ENCODE measurements around the gene SCN9A.
"Not testable (repeated sequence)": the region's sequence is repeated elsewhere in the genome, so short reads cannot be mapped to it uniquely, and the experiment has no call there.

Gene SCN9A

DNA sequence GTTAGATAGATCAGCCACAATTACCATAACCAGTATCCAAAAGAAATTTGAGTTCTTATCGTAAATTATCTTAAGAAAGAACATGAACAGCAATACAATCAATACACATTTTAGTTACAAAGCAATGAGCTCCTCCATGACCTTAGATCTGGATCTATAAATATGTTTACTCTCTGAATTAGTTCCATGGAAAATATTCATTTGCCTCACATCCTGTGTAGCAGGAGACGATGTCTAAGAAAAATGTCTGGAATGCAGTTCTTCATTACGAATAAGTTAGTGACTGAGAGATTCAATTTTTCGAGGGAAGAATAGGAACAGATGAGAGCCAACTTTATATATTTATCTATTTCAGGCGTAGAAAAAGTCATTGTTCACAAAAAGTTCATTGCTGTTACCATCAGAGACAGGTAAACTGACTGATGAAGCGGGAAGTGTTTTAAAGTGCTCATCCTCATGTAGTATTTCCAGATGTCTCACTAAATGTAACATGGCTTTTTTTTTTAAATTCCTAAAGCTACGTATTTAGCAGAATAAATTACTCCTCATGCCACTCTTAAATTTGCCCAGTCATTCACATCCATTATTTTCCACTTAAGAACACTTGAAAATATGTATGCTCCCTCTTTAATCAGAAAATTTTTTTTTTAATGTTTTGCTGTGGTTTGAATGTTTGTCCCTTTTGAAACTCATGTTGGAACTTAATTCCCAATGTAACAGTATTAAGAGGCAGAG lies 141.5 kb downstream of the SCN9A start:
- Histone ChIP-seq H3K9ac (ENCODE audit: low read depth, low read length) (no peak overlapping the region), H3K4me3 (ENCODE audit: low read length) (no peak overlapping the region), H3K36me3 (ENCODE audit: insufficient read depth, low read depth, low read length) (no peaks in the 10 kb centered on the region), H3K27ac (ENCODE audit: low read length) (no peak overlapping the region), H3K9me3 (ENCODE audit: insufficient read depth, low read depth, low read length) (no peaks in the 10 kb centered on the region), H3K4me1 (ENCODE audit: insufficient read depth, low read length) (peaks cover 4% of the 10 kb centered on the region; the same call in 1 of the 2 replicates), H3K27me3 (ENCODE audit: insufficient read depth, low read length) (no peaks in the 10 kb centered on the region)

DNA sequence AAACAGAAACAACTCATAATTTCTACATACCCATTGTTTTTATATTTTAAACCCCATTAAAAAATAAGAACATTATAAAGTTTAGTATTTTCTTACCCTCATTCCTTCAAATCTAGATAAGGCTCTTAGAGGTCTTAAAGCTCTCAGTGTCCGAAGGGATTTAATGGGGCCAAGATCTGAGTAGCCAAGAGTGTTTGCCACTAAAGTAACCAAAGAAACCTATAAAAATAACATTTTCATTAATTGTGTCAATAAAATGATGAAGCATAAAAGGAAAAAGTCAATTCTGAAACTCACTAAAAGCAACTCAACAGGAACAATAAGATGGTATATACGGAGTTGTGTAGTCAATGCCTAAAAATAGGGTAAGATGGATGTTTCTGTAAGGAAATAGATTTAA lies 142.5 kb downstream of the SCN9A start:
- peaks cover 4% of the 10 kb centered on the region; the same call in 1 of the 2 replicates for H3K4me1 ChIP-seq (ENCODE audit: insufficient read depth, low read length)
- no peak overlapping the region for H3K9ac ChIP-seq (ENCODE audit: low read depth, low read length)

DNA sequence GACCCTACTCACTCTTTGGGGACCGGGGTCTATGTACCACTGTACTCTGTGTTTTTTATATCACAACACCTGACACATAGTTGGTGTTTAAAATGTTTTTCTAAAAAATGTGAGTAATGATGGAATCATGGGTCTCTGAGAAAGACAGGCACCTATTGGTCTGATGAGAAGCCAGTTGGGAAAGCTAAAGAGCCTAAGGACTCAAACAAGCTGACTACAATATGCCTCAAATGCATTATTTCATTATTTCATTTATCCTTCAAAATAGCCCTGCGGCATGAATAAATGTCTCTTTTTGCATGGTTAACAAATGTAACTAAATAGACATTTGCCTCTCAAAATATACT lies 145.0 kb downstream of the SCN9A start:
- peaks cover 4% of the 10 kb centered on the region; the same call in 1 of the 2 replicates for H3K4me1 ChIP-seq (ENCODE audit: insufficient read depth, low read length)
- no peak overlapping the region for H3K27ac ChIP-seq (ENCODE audit: low read length)
- H3K36me3 ChIP-seq (ENCODE audit: insufficient read depth, low read depth, low read length): no peaks in the 10 kb centered on the region
- H3K9ac ChIP-seq (ENCODE audit: low read depth, low read length): no peak overlapping the region
- H3K9me3 ChIP-seq (ENCODE audit: insufficient read depth, low read depth, low read length): no peaks in the 10 kb centered on the region
- H3K27me3 ChIP-seq (ENCODE audit: insufficient read depth, low read length): no peaks in the 10 kb centered on the region
- H3K4me3 ChIP-seq (ENCODE audit: low read length): no peak overlapping the region

More for the DNA sequence above, 142.5 kb downstream of the SCN9A start:
- no peak overlapping the region for H3K27ac ChIP-seq (ENCODE audit: low read length)
- H3K4me3 ChIP-seq (ENCODE audit: low read length): no peak overlapping the region
- no peaks in the 10 kb centered on the region for H3K9me3 ChIP-seq (ENCODE audit: insufficient read depth, low read depth, low read length)
- no peaks in the 10 kb centered on the region for H3K27me3 ChIP-seq (ENCODE audit: insufficient read depth, low read length)
- no peaks in the 10 kb centered on the region for H3K36me3 ChIP-seq (ENCODE audit: insufficient read depth, low read depth, low read length)

DNA sequence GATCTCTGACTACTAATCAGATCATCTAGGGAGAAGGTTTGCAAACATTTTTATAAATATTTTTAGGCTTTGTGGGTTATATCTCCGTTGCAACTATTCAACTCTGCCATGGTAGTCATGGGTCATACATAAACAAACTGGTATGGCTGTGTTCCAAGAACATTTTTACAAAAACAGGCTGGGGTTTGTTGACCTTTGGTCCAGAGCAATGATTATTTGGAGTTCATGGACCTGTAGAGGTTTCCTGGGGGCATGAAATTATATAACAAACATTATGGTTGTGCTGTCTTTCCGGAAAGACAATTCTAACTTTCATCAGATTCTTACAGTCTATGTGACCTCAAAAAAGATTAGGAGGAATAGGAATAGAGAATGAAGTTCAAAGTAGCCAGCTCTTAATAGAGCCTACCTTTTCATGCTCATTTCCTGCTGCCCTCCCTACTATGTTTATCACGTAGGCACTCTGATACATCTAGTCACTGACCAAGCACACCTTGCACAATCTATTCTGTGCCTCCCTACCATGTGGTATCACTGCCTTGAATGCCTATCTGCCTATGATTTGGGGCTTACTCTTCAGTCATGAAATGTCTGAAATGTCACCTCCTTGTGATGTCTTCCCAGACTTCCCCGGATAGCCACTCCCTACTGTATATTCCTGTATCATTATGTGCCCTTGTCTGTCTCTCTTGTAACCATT lies 145.6 kb downstream of the SCN9A start:
- peaks cover 4% of the 10 kb centered on the region; the same call in 1 of the 2 replicates for H3K4me1 ChIP-seq (ENCODE audit: insufficient read depth, low read length)
- H3K9me3 ChIP-seq (ENCODE audit: insufficient read depth, low read depth, low read length): no peaks in the 10 kb centered on the region
- H3K27ac ChIP-seq (ENCODE audit: low read length): no peak overlapping the region
- H3K27me3 ChIP-seq (ENCODE audit: insufficient read depth, low read length): no peaks in the 10 kb centered on the region
- H3K4me3 ChIP-seq (ENCODE audit: low read length): no peak overlapping the region
- no peaks in the 10 kb centered on the region for H3K36me3 ChIP-seq (ENCODE audit: insufficient read depth, low read depth, low read length)
- no peak overlapping the region for H3K9ac ChIP-seq (ENCODE audit: low read depth, low read length)

GRCh38 chr2:166229678-166230023 lies 146.1 kb downstream of the SCN9A start:
- Histone ChIP-seq H3K9me3 (ENCODE audit: insufficient read depth, low read depth, low read length) (no peaks in the 10 kb centered on the region), H3K4me1 (ENCODE audit: insufficient read depth, low read length) (peaks cover 4% of the 10 kb centered on the region; the same call in 1 of the 2 replicates), H3K4me3 (ENCODE audit: low read length) (no peak overlapping the region), H3K27me3 (ENCODE audit: insufficient read depth, low read length) (no peaks in the 10 kb centered on the region), H3K9ac (ENCODE audit: low read depth, low read length) (no peak overlapping the region), H3K36me3 (ENCODE audit: insufficient read depth, low read depth, low read length) (no peaks in the 10 kb centered on the region), H3K27ac (ENCODE audit: low read length) (no peak overlapping the region)

DNA sequence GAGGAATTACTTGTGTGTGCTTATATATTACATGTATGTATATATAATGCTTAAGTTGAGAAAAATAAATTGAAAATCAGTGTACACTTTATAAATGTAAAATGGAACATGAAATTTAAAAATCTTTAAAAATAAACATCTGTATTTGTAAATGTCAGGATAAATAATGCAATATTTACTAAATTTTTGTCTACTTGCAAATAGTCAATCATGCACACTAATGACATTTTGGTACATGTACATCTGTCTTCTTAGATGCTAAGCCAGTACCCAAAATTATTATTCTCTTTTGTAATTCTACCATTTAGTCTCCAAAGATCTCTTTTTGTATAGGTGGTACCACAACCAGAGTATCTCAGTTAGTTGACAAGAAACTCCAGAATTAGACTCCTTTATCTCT lies 151.5 kb downstream of the SCN9A start:
- Histone ChIP-seq H3K4me3 (ENCODE audit: low read length) (no peak overlapping the region), H3K4me1 (ENCODE audit: insufficient read depth, low read length) (no peaks in the 10 kb centered on the region), H3K27ac (ENCODE audit: low read length) (no peak overlapping the region), H3K36me3 (ENCODE audit: insufficient read depth, low read depth, low read length) (no peaks in the 10 kb centered on the region), H3K27me3 (ENCODE audit: insufficient read depth, low read length) (no peaks in the 10 kb centered on the region), H3K9me3 (ENCODE audit: insufficient read depth, low read depth, low read length) (no peaks in the 10 kb centered on the region), H3K9ac (ENCODE audit: low read depth, low read length) (no peak overlapping the region)

DNA sequence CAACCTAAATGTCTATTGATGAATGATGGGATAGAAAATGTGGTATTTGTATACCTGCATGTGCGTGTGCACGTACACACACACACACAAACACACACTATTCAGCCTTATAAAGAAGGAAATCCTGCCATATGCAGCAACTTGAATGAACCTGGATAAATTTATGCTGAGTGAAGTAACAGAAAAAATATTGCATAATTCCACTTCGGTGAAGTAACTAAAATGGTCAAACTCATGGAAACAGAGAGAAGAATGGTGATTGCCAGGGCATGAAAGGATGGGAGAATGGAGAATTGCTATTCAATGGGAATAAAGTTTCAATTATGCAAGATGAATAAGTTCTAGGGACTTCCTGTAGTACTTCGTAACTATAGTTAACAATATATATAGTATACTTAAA lies 152.4 kb downstream of the SCN9A start:
- no peak overlapping the region for H3K27ac ChIP-seq (ENCODE audit: low read length)
- H3K9me3 ChIP-seq (ENCODE audit: insufficient read depth, low read depth, low read length): no peaks in the 10 kb centered on the region
- no peaks in the 10 kb centered on the region for H3K4me1 ChIP-seq (ENCODE audit: insufficient read depth, low read length)
- no peaks in the 10 kb centered on the region for H3K27me3 ChIP-seq (ENCODE audit: insufficient read depth, low read length)
- no peak overlapping the region for H3K4me3 ChIP-seq (ENCODE audit: low read length)
- no peak overlapping the region for H3K9ac ChIP-seq (ENCODE audit: low read depth, low read length)
- H3K36me3 ChIP-seq (ENCODE audit: insufficient read depth, low read depth, low read length): no peaks in the 10 kb centered on the region

- H3K4me3 ChIP-seq (ENCODE audit: low read length): no peak overlapping the region
- no peaks in the 10 kb centered on the region for H3K4me1 ChIP-seq (ENCODE audit: insufficient read depth, low read length)
- H3K27me3 ChIP-seq (ENCODE audit: insufficient read depth, low read length): no peaks in the 10 kb centered on the region
- peaks cover 5% of the 10 kb centered on the region; the same call in 1 of the 2 replicates for H3K9me3 ChIP-seq (ENCODE audit: insufficient read depth, low read depth, low read length)
- H3K36me3 ChIP-seq (ENCODE audit: insufficient read depth, low read depth, low read length): no peaks in the 10 kb centered on the region
- H3K27ac ChIP-seq (ENCODE audit: low read length): no peak overlapping the region
- no peak overlapping the region for H3K9ac ChIP-seq (ENCODE audit: low read depth, low read length)
Observed at GRCh38 chr2:166211079-166211478, 164.7 kb downstream of the SCN9A start.

GRCh38 chr2:166209944-166210343 lies 165.8 kb downstream of the SCN9A start:
- H3K36me3 ChIP-seq (ENCODE audit: insufficient read depth, low read depth, low read length); H3K4me1 ChIP-seq (ENCODE audit: insufficient read depth, low read length); H3K4me3 ChIP-seq (ENCODE audit: low read length); H3K27ac ChIP-seq (ENCODE audit: low read length); H3K27me3 ChIP-seq (ENCODE audit: insufficient read depth, low read length); H3K9ac ChIP-seq (ENCODE audit: low read depth, low read length); H3K9me3 ChIP-seq (ENCODE audit: insufficient read depth, low read depth, low read length): not testable (repeated sequence)

DNA sequence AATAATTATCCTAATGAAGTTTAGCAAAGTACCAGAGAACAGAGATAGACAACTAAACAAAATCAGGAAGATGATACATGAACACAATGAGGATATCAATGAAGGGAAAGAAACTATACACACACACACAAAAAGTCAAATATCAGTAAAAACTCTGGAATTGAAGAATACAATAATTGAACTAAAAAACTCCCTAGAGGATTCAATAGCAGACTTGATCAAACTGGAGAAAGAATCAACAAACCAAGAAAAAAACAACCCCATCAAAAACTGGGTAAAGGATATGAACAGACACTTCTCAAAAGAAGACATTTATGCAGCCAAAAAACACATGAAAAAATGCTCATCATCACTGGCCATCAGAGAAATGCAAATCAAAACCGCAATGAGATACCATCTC lies 166.4 kb downstream of the SCN9A start:
- H3K36me3 ChIP-seq (ENCODE audit: insufficient read depth, low read depth, low read length); H3K9ac ChIP-seq (ENCODE audit: low read depth, low read length); H3K4me1 ChIP-seq (ENCODE audit: insufficient read depth, low read length); H3K4me3 ChIP-seq (ENCODE audit: low read length); H3K27ac ChIP-seq (ENCODE audit: low read length); H3K9me3 ChIP-seq (ENCODE audit: insufficient read depth, low read depth, low read length); H3K27me3 ChIP-seq (ENCODE audit: insufficient read depth, low read length): not testable (repeated sequence)

DNA sequence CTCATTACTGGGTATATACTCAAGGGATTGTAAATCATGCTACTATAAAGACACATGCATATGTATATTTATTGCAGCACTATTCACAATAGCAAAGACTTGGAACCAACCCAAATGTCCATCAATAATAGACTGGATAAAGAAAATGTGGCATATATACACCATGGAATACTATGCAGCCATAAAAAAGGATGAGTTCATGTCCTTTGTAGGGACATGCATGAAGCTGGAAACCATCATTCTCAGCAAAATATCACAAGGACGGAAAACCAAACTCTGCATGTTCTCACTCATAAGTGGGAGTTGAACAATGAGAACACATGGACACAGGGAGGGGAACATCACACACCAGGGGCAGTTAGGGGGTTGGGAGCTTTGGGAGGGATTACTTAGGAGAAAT lies 169.6 kb downstream of the SCN9A start:
- not testable (repeated sequence) for H3K4me3 ChIP-seq (ENCODE audit: low read length); H3K27ac ChIP-seq (ENCODE audit: low read length); H3K9ac ChIP-seq (ENCODE audit: low read depth, low read length); H3K27me3 ChIP-seq (ENCODE audit: insufficient read depth, low read length); H3K36me3 ChIP-seq (ENCODE audit: insufficient read depth, low read depth, low read length); H3K4me1 ChIP-seq (ENCODE audit: insufficient read depth, low read length)
- peaks cover 12% of the 10 kb centered on the region for H3K9me3 ChIP-seq (ENCODE audit: insufficient read depth, low read depth, low read length)

DNA sequence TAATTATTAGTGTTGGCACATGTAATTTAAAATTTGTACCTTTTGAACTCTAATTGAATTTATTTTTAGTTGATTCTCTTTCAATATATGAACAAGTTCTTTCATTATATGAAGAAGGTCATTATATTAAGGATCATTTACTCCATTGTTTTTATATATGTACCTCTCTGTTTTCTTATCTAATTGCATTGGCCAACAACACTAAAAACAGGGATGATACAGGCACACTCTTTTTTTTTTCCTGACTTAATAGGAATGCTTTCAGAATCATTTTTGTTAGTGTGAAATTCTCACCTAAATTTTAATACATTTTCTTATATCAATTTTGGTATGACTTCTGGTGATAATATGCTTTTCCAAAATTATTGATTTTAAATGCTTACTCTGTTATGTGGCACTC lies 173.0 kb downstream of the SCN9A start:
- Histone ChIP-seq H3K4me3 (ENCODE audit: low read length) (no peak overlapping the region), H3K27me3 (ENCODE audit: insufficient read depth, low read length) (no peaks in the 10 kb centered on the region), H3K9ac (ENCODE audit: low read depth, low read length) (no peak overlapping the region), H3K27ac (ENCODE audit: low read length) (no peak overlapping the region), H3K4me1 (ENCODE audit: insufficient read depth, low read length) (no peaks in the 10 kb centered on the region), H3K36me3 (ENCODE audit: insufficient read depth, low read depth, low read length) (no peaks in the 10 kb centered on the region), H3K9me3 (ENCODE audit: insufficient read depth, low read depth, low read length) (peaks cover 12% of the 10 kb centered on the region)
